Inflammatory macrophage treated with lipopolysaccharide for 4 hours (primary cell): ENCODE results near the gene TRAP1.
"Not testable (repeated sequence)": the region's sequence is repeated elsewhere in the genome, so short reads cannot be mapped to it uniquely, and the experiment has no call there.

Source experiments
- DNase-seq: peaks from one replicate; pipeline ENCODE4 v3.0.0-alpha.2; 2020

The TRAP1 gene

DNA sequence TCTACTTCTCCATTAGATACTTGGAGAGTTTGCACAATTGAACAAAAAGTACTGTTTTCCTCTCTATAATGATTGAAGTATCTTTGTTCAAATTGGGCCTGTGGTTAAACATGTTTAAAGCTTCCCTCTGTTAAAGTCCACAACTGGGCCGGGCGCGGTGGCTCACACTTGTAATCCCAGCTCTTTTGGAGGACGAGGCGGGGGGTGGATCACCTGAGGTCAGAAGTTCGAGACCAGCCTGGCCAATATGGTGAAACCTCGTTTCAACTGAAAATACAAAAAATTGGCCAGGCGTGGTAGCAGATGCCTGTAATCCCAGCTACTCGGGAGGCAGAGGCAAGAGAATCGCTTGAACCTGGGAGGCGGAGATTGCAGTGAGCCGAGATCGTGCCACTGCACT, 108.3 kb downstream of the TRAP1 start:
- DNase-seq: not testable (repeated sequence)

DNA sequence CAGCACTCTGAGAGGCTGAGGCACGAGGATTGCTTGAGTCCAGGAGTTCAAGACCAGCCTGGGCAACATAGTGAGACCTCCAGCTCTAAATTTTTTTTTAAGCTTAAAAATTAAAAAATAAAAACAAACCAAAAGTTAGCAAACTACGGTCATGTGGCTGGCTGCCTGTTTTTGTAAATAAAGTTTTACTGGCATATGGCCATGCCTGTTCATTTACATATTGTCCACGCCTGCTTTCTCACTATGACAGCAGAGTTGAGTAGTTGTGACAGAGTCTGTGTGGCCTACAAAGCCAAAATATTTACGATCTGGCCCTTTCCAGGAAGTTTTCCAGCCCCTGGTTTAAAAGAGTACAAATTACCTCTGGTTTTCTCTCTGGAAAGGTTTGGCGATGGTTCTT, 109.3 kb downstream of the TRAP1 start:
- DNase-seq: no peak
